GM12872 (cell line): Measurements from ENCODE around the gene SLC30A3.

Source experiments
- CTCF ChIP-seq: IDR thresholded peaks from 3 replicates; pipeline ENCODE4 v1.5.1; 2011; ENCODE audit warnings: low read depth, mild to moderate bottlenecking, low read length, moderate library complexity; ENCODE audit not compliant: insufficient read depth

SLC30A3 gene

GRCh38 chr2:27297195-27297594, 34.3 kb upstream of the SLC30A3 start:
- TF ChIP-seq CTCF = no peak

- TF ChIP-seq CTCF = no peak
Observed at GRCh38 chr2:27296481-27296880, 33.6 kb upstream of the SLC30A3 start.

GRCh38 chr2:27294928-27295327, 32.1 kb upstream of the SLC30A3 start:
- TF ChIP-seq CTCF = no peak

DNA sequence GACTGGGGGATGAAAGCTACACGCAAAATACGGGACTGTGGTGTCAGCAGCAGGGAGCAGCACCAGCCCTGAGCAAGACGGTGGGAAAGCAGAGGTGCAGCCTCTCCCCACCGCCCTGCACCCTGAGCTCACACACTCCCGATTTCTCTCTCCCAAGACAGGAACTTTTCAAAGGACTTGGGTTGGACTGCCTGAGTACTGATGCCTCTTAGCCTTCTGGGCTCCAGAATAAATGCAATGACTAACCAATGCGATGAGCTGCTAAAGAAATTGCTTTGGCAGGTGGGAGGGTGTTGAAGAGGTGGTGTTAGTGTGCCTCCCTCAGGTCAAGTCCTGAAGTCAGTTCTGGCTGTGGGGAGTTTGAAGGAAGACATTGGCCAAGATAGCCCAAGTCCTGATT, 29.0 kb upstream of the SLC30A3 start:
- no peak for TF ChIP-seq CTCF

DNA sequence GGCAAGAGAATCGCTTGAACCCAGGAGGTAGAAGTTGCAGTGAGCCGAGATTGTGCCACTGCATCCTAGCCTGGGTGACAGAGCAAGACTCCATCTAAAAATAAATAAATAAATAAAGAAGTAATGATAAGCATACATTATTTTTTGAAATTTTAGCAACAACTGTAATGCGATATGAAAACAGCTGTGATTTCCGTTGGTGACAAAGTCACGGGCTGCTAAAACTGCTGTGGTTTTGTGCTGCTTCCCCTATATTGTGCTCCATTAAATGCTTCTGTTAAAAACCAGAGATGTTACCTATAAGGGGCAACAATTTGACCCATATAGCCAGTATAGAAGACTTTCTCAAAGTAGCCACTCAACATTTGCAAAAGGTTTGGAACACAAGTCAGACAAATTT, 27.7 kb upstream of the SLC30A3 start:
- TF ChIP-seq CTCF = no peak

GRCh38 chr2:27288610-27289009, 25.8 kb upstream of the SLC30A3 start:
- no peak for TF ChIP-seq CTCF

DNA sequence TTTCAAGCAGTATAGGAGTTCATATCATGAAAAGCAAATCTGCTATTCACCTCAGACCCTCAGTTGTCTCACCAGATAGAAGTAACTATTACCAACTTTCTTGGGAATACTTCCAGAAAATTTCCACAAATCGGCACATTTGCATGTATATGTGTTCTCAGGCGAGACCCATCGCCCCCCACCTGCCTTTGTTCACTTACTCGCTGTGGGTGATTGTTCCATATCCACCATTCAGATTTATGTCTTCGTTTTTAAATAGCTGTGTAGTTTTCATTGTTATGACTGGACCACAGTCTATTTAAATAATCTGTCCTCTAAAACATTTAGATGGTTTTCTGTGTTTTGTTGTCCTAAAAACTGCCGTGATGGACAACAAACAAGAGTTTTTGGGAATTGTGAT, 22.6 kb upstream of the SLC30A3 start:
- no peak for TF ChIP-seq CTCF

DNA sequence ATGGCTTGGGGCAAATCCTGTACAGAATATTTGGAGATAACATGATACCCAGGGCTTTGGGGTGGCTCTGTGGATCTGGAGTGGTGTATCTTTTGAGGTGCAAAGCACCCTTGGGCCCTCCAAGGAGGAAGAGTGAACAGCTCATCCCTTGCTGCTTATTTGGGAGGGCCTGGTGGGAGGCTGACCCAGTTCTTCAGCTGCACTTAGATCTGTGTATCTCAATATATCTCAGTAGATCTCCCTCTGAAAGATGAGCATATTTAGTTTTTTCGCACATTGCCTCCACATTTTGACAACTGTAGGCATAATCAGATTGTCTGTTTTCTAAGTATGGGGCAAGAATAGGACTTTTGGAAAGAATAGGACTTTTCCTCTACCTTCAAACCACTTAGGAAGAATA, 22.1 kb upstream of the SLC30A3 start:
- TF ChIP-seq CTCF = no peak
